Left renal cortex interstitium (tissue), 4 donors: Measurements from ENCODE around the gene SYT8. TPM values are rescaled to one million over a fixed set of nuclear protein-coding genes. Genes with fewer than 3 reads are reported as not detected.

Source experiments
- DNase-seq, 4 donors: peaks; one replicate each; pipeline ENCODE4 v3.0.0-alpha.2; 2013; ENCODE audit warnings: low read depth in 4 of 4, low spot score in 2 of 4, missing footprints in 1 of 4
- polyA plus RNA-seq, 4 donors: library from polyadenylated mRNA; unstranded; fragments of 120-200 nt; gene quantifications; one replicate each; pipeline ENCODE4 v1.2.1, GENCODE V29; 2013; ENCODE audit not compliant: insufficient read length in 4 of 4

SYT8 gene
- polyA plus RNA-seq, 4 donors: 0.14 to 1.0 (median 0.23) TPM

DNA sequence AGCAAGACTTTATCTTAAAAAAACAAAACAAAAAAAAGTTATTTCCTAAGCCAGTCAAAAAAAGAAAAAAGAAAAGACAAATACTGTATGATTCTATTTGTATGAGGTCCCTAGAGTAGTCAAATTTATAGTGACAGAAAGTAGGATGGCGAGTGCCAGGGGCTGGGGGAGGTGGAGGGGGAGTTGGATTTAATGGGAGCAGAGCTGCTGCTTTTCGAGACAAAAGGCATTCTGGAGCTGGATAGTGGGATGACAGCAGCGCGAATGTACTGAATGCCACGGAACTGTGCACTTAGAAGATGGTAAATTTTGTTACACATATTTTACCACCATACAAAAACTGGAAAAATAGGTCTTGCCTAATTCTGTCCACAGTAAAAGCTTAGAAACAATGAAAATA is 17.8 kb upstream of the SYT8 start:
- DNase-seq: no peak

DNA sequence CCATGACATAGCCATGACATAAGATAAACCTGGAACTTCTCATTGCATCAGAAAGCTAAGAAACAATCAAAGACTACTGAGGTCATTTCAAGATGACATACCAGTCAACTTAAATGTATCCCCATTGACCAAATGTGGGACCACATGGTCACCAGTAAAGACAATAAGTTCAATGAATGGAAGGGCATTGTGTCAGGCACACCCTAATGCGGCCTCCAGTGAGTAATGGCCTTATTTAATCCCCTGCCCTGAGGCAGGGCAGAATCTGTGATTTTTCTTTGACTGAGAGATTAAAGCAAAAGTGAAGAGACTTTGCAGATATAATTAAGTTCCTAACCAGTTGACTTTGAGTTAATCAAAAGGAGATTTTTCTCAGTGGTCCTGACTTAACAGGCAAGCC is 17.3 kb upstream of the SYT8 start:
- no peak for DNase-seq

DNA sequence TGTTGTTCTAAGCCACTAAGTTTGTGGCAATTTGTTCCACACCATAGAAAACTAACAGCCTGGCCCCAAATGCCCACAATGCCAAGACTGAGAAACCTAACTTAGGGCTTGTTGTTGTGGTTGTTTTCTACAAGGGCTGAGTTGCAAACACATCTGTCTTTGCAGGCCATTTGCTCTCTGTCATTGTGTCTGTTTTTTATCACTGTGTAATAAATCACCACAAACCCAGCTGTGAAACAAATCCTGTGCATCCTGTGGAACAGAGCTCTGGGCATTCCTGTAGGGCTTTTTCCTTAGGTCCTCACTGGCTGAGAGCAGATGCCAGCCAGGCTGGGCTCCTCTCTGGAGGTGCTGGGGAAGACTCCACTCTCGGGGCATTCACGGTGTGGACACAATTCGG is 15.7 kb upstream of the SYT8 start:
- no peak for DNase-seq

DNA sequence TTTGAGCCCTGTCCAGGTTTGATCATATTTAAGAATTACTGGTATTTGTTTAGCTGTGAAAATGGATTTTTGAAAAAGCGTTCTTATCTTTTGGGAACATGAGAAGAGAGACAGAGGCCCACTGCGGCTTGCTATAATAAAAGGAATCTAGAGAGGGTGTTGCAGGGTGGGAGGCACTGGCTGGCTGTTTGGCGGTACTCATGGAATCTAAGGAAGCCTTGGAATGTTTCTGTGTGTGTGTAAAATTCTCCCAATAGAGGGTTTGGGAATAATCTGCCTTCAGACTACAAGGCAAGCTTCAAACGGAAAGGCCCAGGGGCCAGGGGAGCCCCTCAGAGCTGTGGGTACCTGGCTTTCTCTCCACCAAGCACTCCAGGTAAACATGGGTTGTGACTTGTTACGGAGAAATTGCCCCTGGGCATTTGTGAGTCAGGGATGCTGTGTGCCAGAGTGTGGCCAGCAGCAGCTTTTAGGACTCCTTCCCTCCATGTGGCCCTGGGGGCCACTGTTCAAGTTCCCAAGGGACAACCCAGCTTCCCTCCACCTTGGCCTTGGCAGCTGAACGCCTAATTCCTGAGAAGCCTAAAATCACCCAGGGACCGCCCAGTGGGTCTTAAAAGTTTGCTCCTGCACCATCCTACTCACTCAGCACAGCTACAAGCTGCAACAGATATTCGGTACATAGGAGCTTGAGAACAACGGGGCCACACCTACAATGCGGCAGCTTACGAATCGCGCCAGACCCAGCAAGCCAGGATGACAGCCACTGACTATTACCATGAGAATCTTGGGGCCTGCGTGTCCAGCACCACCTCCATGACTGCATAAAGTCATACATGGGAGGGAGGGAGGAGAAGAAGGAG is 14.1 kb upstream of the SYT8 start:
- no peak for DNase-seq

DNA sequence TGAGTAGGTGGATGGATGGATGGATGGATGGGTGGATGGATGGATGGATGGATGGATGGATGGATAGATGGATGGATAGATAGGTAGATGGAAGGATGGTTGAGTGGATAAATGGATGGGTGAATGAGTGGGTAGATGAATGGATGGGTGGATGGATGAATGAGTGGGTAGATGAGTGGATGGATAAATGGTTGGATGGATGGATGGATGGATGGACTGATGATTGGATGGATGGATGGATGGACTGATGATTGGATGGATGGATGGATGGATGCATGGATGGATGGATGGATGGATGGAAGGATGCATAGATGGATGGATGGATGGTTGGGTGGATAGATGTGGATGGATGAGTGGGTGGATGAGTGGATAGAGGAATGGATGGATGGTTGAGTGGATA is 13.2 kb upstream of the SYT8 start:
- no peak for DNase-seq

DNA sequence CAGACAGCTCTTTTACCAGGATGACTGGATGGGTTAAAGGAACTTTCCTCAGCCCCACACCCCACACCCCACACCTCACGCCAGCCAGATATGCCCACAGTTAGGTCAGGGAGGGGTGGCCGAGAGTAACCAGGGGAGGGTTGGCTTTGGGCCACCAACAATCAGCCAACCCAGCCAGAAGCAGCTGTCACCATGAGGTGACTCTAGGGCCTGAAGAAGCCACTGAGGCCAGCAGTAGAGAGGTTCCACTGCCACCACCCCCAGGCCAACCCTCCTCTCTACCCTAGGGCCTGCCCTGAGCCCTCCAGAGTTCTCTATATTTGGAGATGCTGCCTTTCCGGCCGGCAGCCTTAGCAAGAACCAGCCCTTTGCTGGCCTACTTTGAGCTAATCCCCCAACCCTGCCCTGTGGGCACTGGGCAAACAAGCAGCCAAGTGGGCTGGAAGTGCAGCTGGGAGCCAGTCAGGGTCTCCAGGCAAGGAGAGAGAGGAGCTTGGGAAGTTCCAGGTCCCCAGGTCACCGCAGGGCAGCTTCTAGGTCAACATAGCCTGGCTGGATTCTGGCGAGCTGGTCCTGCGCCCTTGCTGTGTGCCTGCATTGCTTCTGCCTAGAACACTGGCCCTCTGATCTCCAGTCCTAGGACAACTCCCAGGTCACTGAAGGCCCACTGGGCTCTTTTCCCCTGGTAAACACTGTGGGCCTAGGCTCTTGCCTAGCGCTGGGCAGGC is 12.0 kb upstream of the SYT8 start:
- no peak for DNase-seq

DNA sequence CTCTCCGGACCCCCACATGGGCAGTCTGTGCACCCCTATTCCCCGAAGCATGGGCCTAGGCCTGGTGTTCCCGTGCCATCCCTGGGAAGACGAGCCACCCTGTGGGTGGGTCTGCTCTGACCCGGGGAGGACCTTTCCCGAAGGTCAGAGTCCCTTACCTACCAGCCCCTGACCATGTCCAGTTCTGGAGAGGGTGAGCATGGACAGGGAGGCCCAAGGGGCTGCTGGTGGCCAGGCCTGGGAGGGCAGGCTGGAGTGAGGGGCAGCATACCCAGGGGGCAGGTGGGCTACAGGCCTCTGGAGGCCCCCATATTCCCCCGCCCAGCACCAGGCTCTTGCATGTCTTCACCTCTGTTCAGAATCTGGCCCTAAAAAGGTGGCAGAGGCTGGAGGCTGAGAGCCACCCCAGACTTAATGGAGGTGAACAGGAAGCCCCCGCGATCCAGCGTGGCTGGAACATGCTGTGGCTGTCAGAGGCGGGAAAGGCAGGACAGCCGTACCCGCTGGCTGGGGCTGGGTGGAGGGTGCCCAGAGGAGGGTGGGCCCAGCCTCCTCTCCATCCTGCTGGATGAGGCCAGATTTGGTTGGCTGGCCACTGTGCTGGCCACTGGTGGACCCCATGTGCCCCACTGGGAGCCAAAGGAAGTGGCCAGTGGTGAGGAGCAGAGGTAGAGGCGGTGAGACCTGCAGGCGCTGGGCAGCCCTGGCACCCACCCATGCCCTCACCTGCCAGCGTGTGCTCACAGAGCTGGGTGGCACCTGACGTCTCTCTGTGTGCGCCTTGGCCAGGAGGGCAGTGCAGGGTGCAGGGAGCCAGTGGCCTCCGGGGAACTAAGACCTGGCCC is 11.2 kb upstream of the SYT8 start:
- DNase-seq: no peak

DNA sequence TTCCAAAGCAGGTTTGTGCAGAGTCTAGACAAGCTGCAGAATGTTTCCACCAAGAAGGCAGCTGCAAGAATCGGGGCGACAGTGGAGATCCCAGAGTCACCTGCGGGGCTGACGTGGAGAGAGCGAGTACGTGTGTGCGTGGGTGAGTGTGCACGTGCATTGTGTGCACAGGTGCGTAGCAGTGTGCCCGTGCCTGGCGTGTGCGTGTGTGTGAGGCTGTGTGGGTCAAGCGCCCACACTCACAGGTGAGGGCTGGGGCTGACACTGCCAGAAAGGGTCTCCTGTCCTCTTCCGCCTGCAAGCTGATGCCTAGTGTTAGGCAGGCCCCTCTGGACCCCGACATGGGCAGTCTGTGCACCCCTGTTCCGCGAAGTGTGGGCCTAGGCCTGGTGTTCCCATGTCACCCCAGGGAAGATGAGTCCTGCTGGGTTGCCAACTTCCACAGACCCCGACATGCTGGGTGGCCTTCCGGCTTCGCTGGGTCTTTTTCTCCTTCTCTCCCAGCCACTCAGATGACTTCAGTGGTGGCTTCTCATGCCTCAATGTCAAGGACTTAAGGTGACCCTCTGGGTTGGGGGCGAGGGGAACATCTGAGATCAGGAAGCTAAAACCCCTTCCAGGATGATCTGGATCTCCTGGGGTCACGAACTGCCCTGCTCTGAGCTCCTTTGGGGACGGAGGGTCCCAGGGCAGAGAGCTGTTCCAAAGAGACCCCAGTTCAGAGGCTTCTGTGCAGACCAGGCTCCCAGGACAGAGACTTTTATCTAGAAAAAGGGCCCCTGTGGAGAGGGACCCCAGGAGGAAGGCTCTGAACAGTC is 10.4 kb upstream of the SYT8 start:
- DNase-seq: no peak

DNA sequence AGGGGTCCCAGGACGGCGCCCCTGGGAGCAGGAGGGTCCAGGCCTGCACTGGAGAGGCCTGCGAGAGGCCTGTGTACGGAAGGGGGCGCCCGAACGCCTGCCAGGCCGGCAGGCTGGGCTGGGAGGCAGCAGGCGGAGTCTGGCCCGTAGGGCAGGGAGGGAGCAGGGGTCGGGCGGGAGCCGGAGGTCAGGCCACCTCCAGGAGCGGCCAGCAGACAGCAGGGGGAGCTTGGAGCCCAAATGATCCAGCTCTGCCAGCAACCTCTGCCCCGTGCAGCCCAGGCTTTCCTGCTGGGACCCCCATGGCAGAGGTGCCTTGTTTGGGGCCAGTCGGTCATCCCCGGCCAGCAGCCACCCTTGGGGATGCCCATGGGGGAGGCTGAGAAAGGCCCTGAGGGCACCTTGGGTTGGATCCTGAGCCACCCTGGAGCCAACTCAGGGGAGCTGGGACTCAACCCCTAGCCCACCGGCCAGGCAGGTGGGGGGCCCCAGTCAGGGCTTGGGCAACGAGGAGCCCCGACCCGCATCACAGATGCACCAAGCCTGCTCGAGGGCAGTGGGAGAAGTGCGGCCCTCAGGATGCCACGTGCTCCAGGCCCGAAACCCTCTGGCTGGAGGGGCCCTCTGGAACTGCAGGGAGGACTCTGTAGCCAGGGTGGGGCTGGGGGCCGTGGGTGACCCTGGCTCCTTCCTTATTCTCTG is 9.6 kb upstream of the SYT8 start:
- no peak for DNase-seq

DNA sequence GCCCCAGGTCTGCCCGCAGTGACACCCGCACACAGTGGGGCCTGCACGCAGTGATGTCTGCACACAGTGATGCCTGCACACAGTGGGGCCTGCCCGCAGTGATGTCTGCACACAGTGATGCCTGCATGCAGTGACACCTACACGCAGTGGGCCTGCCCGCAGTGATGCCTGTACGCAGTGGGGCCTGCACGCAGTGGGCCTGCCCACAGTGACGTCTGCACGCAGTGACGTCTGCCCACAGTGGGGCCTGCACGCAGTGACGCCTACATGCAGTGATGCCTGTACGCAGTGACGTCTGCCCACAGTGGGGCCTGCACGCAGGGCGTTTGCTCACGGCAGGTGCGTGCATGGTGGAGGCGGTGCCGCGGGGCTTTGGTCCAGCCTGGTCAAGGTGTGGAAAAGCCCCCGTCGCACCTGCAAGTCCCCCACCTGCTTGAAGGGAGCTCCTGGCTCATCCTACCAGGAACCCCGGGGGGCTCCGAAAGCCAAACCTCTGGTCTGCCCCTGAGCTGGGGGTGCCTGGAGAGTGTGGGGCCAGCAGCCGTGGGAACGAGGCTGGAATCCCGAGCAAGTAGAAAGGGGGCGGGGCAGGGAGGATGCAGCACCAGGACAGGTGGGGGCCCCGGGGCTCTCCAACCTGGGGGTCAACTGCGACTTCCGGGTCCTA is 8.9 kb upstream of the SYT8 start:
- DNase-seq: no peak

DNA sequence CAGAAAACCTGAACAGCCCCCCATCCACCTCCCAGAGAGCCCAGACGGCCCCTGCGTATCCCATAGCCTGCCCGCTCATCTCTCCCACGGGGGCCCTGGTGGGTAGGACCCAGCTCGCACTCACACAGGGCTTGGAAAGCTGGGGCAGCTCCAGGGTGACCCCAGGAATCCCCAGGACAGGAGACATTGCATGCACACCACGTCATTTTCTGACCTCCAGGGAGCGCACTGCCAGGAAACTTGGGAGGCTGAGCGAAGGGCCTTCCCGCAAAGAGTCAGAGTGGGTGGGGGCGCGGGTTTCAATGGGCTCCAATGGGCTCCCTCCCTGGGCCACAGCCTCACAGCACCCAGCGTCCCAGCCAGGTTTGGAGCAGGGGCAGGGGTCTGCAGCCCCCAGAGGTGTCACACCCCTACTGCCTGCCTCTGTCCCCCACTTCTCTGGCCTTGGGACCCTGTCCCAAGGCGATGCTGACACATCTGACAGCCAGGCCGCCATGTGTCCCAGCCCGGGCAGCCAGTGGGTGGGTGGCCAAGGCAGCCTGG is 8.2 kb upstream of the SYT8 start:
- no peak for DNase-seq

DNA sequence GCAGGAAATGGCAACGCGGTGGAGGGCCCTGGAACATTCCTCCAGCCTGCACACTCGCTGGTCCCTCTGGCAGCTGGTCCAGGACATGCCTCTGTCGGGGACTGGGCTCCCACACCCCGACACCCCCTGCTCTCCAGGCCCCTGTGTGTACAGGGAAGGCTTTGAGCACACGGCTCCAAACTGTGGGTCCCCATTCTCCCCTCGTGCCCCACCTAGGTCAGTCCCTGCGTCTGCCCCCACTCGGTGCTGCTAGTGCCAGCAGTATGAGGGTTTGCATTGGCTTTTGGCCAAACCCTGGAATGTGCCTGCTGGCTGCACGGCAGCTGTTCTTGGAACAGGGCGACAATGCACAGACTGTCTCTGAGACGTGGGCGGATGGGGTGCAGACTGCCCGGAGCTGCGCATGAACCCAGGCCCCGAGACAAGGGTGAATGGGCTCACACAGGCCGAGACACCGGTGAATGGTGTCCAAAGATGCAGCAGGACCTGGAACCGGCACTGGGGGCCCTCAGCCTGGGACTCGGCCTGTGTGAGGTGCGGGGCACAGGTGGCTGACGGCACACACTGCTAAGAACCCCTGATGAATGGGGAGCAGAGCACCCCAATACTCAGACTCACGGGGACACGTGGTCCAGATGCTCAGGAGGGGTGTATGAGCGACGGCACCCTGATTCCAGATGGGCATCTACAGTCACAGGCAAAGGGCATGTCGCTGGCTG is 7.5 kb upstream of the SYT8 start:
- DNase-seq: no peak

DNA sequence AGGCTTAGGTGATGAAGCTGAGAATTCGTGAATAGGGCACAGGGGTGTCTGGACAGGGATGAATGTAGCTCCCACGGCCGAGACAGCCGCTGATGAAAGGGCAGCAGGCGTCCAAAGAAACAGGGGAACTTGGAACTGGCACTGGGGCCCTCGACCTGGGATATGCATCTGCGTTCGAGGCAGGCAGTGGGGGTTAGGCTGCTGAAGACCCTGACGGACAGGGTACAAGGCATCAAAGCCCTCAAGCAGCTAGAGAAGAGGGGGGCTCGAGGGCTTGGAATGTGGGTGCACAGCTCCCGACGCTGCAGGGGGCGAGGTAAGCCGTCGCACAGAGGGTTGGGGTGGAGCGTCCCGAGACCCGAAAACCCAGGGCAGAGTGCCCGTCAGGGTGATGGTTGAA is 6.9 kb upstream of the SYT8 start:
- no peak for DNase-seq

DNA sequence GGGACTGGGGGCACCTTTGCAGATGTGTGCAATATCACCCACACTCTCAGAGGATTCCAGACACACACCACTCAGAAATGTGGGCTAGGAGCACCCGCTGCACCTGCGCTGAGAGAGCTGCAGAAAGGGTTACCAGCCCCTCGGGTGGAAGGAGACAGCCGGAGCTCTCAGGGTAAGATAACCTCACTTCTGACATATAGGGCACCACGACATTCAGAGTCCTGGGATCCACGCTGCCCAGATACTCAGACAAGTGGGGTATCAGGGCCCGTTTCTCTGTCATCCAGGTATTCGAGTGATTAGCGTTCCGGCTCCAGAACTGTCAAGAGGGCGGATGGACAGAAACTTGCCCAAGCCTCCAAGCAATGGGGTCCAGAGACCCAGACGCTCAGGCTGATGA is 6.2 kb upstream of the SYT8 start:
- no peak for DNase-seq

DNA sequence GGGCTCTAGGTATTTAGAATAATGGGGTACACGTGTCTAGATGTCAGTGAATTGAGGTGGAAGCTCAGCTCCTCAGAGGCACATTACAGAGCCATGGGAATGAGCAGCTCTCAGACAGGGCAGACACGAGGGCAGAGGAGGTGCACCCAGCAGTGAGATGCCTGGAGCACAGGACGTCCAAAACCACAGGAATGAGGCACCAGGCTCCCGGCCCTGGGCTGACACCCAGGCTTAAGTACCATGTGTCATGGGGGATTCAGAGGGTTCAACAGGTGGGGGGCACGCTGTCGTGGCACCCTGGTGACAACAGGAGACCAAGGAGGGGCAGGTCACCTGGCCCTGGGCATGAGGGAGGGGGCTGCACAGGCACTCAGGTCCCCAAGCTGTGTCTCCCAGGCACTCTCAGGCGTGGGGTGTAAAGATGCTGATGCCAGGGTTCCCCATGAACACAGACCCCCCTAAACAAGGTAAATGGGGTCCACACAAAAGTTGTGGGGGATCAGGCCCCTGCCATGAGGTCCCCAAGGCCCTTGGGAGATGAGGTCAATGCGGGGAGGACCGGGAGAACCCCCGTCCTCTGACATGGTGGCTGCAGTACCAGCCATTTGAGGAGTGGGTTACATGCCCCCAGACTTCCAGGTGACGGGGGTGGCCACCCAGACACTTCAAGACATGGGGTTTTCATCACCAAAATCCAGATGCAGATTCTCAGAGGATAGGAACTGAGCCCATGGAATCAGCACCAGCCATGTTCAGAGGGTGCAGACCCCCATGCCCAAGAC is 5.6 kb upstream of the SYT8 start:
- DNase-seq: no peak

DNA sequence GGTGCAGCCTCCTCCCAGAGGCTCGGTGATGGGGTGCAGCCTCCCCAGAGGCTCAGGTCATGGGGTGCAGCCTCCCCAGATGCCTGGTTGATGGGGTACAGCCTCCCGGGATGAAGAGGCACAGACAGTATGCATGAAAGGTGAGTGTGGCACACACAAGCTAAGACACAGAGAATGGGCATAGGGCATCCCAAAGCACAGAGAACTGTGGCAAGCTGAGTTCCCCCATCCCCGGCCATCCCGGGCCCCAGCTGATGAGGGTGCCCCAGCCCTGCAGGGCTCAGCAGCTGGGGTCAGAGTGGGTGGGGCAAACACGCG is 4.8 kb upstream of the SYT8 start:
- DNase-seq: no peak

DNA sequence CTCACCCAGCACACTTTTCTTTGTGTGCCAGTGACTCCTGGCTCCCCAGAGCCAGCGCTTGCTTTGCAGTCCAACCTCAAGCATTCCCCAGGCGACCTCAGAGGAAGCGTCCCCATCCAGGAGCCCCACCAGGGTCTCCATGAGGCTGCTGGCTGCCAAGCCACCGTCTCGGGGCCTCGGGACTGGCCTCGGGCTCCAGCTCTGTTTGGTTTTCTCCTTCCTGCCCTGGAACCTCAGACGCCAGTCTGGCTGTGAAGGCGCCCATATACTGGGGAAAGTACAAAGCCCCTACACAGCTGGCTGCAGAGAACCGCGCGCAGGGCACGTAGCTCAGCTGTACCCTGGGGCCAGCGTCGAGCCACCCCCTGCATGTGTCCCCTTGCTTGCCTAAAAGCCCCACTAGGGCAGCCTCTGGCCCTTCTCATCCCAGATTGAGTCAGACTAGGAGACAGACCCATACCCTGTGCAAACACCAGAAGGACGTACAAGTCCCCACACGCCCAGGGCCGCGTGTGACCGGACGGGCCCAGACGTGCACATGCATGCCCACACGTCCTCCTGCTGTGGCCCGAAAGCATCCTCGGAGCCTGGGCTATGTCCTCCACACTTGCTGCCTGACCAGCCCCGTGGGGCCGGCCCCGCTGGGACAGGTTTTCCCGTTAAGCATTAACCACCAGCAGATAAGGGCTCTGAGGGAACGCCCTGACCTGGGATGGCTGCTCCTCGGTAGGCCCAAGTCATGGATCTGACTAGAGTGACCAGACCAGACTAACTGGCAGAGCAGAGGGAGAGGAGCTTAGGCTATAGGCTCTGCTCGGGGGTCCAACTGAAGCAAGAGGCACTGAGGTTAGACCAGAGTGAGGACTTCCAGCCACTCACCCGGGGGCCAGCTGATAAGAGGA is 4.2 kb upstream of the SYT8 start:
- no peak for DNase-seq
